Measurements from ENCODE around the gene DAZAP1.

DAZAP1 gene

GRCh38 chr19:1377965-1378785 lies 29.2 kb upstream of the DAZAP1 start:
- no peak; the same call in 2 of the 3 replicates for ATAC-seq
- TF ChIP-seq SNAI2 (CRISPR knock-in tag; IDR thresholded peaks at IDR 0.05) (no peak), ZNF565 (CRISPR knock-in tag; conservative IDR thresholded peaks at IDR 0.05; ENCODE audit: low read depth) (no peak), ZNF70 (CRISPR knock-in tag; IDR thresholded peaks at IDR 0.05) (no peak), TCF4 (CRISPR knock-in tag; IDR thresholded peaks at IDR 0.05; ENCODE audit: borderline replicate concordance) (no peak), CREB5 (CRISPR knock-in tag; IDR thresholded peaks at IDR 0.05; ENCODE audit: low read depth) (no peak), ZFP30 (CRISPR knock-in tag; IDR thresholded peaks at IDR 0.05) (no peak), ARNTL (CRISPR knock-in tag; IDR thresholded peaks at IDR 0.05; ENCODE audit: borderline replicate concordance, low read depth) (no peak), BACH2 (CRISPR knock-in tag; IDR thresholded peaks at IDR 0.05; ENCODE audit: borderline replicate concordance) (no peak), ZNF8 (CRISPR knock-in tag; IDR thresholded peaks at IDR 0.05) (no peak), ESRRG (CRISPR knock-in tag; IDR thresholded peaks at IDR 0.05) (no peak), ISL1 (CRISPR knock-in tag; IDR thresholded peaks at IDR 0.05) (no peak), ZFP3 (CRISPR knock-in tag; IDR thresholded peaks at IDR 0.05) (no peak)
- TF ChIP-seq, protein P1, sequence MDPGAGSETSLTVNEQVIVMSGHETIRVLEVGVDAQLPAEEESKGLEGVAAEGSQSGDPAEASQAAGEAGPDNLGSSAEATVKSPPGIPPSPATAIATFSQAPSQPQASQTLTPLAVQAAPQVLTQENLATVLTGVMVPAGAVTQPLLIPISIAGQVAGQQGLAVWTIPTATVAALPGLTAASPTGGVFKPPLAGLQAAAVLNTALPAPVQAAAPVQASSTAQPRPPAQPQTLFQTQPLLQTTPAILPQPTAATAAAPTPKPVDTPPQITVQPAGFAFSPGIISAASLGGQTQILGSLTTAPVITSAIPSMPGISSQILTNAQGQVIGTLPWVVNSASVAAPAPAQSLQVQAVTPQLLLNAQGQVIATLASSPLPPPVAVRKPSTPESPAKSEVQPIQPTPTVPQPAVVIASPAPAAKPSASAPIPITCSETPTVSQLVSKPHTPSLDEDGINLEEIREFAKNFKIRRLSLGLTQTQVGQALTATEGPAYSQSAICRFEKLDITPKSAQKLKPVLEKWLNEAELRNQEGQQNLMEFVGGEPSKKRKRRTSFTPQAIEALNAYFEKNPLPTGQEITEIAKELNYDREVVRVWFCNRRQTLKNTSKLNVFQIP (CRISPR knock-in tag; IDR thresholded peaks at IDR 0.05; ENCODE audit: borderline replicate concordance, low read depth), result no peak
- TF ChIP-seq, protein P2, sequence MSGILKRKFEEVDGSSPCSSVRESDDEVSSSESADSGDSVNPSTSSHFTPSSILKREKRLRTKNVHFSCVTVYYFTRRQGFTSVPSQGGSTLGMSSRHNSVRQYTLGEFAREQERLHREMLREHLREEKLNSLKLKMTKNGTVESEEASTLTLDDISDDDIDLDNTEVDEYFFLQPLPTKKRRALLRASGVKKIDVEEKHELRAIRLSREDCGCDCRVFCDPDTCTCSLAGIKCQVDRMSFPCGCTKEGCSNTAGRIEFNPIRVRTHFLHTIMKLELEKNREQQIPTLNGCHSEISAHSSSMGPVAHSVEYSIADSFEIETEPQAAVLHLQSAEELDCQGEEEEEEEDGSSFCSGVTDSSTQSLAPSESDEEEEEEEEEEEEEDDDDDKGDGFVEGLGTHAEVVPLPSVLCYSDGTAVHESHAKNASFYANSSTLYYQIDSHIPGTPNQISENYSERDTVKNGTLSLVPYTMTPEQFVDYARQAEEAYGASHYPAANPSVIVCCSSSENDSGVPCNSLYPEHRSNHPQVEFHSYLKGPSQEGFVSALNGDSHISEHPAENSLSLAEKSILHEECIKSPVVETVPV (CRISPR knock-in tag; IDR thresholded peaks at IDR 0.05), result no peak
- TF ChIP-seq, protein P3, sequence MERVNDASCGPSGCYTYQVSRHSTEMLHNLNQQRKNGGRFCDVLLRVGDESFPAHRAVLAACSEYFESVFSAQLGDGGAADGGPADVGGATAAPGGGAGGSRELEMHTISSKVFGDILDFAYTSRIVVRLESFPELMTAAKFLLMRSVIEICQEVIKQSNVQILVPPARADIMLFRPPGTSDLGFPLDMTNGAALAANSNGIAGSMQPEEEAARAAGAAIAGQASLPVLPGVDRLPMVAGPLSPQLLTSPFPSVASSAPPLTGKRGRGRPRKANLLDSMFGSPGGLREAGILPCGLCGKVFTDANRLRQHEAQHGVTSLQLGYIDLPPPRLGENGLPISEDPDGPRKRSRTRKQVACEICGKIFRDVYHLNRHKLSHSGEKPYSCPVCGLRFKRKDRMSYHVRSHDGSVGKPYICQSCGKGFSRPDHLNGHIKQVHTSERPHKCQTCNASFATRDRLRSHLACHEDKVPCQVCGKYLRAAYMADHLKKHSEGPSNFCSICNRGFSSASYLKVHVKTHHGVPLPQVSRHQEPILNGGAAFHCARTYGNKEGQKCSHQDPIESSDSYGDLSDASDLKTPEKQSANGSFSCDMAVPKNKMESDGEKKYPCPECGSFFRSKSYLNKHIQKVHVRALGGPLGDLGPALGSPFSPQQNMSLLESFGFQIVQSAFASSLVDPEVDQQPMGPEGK (CRISPR knock-in tag; IDR thresholded peaks at IDR 0.05; ENCODE audit: borderline replicate concordance), result no peak

DNA sequence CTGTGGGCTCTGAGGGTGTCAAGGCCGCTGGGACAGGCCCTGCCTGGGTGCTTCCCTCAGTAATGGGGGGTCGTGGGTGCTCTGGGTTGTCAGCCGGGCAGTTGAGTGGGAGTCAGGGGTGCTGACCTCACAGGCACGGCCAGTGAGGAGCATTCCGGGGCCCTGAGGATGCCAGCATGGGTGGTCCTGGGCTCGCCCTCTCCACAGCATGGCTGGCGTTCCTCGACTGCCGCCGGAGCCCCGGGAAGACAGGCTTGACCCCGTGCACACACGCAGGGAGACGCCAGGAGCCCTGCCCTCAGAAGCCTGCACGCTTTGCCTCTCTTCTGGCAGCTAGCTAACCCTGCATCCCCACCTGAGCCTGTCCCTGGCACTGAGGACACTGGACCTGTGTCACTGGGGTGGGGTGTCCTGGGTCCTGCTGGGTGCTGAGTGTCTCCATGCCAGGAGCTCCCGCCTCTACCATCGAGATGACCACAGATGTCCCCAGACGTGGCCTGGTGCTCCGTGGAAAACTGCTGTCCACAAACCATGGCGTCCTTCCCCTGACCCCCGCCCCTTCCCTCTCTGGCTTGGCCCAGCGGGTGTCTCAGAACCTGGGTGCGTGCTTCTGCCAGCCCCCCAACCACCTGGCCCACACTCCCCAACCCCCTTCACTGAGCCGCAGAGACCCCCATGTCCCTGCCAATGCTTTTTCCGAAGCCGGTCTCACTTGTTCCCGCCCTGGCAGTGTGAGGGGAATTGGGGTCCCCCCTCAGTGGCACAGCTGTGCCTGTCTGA lies 28.1 kb upstream of the DAZAP1 start:
- no peak for TF ChIP-seq ZNF8 (CRISPR knock-in tag; IDR thresholded peaks at IDR 0.05)
- no peak for TF ChIP-seq GLIS3 (CRISPR knock-in tag; IDR thresholded peaks at IDR 0.05)
- TF ChIP-seq SNAI2 (CRISPR knock-in tag; IDR thresholded peaks at IDR 0.05), result no peak

DNA sequence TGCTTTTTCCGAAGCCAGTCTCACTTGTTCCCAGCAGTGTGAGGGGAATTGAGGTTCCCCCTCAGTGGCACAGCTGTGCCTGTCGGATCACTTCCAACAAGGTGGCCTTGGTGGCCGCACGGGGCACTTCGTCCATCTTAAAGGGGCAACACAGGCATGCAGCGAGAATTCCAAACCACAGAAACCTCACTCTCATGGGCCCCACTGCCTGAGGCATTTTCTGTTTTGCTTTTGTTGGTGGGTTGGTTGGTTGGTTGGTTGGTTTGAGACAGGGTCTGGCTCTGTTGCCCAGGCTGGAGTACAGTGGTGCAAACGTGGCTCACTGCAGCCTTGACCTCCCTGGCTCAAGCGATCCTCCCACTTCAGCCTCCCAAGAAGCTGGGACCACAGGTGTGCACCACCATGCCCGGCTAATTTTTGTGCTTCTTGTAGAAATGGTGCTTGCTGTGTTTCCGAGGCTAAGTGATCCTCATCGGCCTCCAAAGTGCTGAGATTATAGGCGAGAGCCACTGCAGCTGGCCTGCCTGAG lies 27.4 kb upstream of the DAZAP1 start:
- ATAC-seq, result no peak
- TF ChIP-seq TCF4 (CRISPR knock-in tag; IDR thresholded peaks at IDR 0.05; ENCODE audit: borderline replicate concordance) (no peak), ARNTL (CRISPR knock-in tag; IDR thresholded peaks at IDR 0.05; ENCODE audit: borderline replicate concordance, low read depth) (no peak), RARB (CRISPR knock-in tag; IDR thresholded peaks at IDR 0.05) (no peak), BACH2 (CRISPR knock-in tag; IDR thresholded peaks at IDR 0.05; ENCODE audit: borderline replicate concordance) (no peak), ISL1 (CRISPR knock-in tag; IDR thresholded peaks at IDR 0.05) (no peak), GLIS3 (CRISPR knock-in tag; IDR thresholded peaks at IDR 0.05) (no peak), CSDC2 (CRISPR knock-in tag; IDR thresholded peaks at IDR 0.05) (no peak), ZNF70 (CRISPR knock-in tag; IDR thresholded peaks at IDR 0.05) (no peak), CREB5 (CRISPR knock-in tag; IDR thresholded peaks at IDR 0.05; ENCODE audit: low read depth) (no peak), TOX (CRISPR knock-in tag; IDR thresholded peaks at IDR 0.05; ENCODE audit: borderline replicate concordance) (no peak)
- TF ChIP-seq, protein P2 (CRISPR knock-in tag; IDR thresholded peaks at IDR 0.05), result no peak
- TF ChIP-seq, protein P3 (CRISPR knock-in tag; IDR thresholded peaks at IDR 0.05; ENCODE audit: borderline replicate concordance), result no peak
- TF ChIP-seq, protein P4, sequence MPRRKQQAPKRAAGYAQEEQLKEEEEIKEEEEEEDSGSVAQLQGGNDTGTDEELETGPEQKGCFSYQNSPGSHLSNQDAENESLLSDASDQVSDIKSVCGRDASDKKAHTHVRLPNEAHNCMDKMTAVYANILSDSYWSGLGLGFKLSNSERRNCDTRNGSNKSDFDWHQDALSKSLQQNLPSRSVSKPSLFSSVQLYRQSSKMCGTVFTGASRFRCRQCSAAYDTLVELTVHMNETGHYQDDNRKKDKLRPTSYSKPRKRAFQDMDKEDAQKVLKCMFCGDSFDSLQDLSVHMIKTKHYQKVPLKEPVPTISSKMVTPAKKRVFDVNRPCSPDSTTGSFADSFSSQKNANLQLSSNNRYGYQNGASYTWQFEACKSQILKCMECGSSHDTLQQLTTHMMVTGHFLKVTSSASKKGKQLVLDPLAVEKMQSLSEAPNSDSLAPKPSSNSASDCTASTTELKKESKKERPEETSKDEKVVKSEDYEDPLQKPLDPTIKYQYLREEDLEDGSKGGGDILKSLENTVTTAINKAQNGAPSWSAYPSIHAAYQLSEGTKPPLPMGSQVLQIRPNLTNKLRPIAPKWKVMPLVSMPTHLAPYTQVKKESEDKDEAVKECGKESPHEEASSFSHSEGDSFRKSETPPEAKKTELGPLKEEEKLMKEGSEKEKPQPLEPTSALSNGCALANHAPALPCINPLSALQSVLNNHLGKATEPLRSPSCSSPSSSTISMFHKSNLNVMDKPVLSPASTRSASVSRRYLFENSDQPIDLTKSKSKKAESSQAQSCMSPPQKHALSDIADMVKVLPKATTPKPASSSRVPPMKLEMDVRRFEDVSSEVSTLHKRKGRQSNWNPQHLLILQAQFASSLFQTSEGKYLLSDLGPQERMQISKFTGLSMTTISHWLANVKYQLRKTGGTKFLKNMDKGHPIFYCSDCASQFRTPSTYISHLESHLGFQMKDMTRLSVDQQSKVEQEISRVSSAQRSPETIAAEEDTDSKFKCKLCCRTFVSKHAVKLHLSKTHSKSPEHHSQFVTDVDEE (CRISPR knock-in tag; IDR thresholded peaks at IDR 0.05), result no peak

More for the DNA sequence above, 28.1 kb upstream of the DAZAP1 start:
- ATAC-seq, result no peak
